NB4 (cell line): ENCODE data around the gene NHLRC2.

ENCODE experiments used
- DNase-seq: peaks from one replicate; pipeline ENCODE4 v3.0.0; 2010; ENCODE audit warnings: low read depth
- H3K4me3 ChIP-seq: one replicate; pipeline ENCODE4 v1.5.1; 2011; ENCODE audit warnings: mild to moderate bottlenecking, low read depth, low read length, moderate library complexity
- MYC ChIP-seq: IDR thresholded peaks from 2 replicates; pipeline ENCODE4 v1.6.1; 2011; ENCODE audit warnings: low read depth, low read length
- POLR2A ChIP-seq: IDR thresholded peaks from 2 replicates; pipeline ENCODE4 v1.6.1; 2011; ENCODE audit warnings: mild to moderate bottlenecking; ENCODE audit not compliant: insufficient read length; ENCODE audit errors: extremely low read depth
- TF ChIP-seq, protein P1 (sequence below): IDR thresholded peaks from one replicate; pipeline ENCODE4 v1.5.1; 2012; ENCODE audit warnings: low read depth, low read length
- TF ChIP-seq, protein P2 (sequence below): IDR thresholded peaks from 2 replicates; pipeline ENCODE4 v1.6.1; 2011; ENCODE audit warnings: low read depth, low read length

Gene NHLRC2

GRCh38 chr10:113882240-113882639 is 27.8 kb downstream of the NHLRC2 start:
- TF ChIP-seq, protein P1, sequence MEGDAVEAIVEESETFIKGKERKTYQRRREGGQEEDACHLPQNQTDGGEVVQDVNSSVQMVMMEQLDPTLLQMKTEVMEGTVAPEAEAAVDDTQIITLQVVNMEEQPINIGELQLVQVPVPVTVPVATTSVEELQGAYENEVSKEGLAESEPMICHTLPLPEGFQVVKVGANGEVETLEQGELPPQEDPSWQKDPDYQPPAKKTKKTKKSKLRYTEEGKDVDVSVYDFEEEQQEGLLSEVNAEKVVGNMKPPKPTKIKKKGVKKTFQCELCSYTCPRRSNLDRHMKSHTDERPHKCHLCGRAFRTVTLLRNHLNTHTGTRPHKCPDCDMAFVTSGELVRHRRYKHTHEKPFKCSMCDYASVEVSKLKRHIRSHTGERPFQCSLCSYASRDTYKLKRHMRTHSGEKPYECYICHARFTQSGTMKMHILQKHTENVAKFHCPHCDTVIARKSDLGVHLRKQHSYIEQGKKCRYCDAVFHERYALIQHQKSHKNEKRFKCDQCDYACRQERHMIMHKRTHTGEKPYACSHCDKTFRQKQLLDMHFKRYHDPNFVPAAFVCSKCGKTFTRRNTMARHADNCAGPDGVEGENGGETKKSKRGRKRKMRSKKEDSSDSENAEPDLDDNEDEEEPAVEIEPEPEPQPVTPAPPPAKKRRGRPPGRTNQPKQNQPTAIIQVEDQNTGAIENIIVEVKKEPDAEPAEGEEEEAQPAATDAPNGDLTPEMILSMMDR = no peak
- TF ChIP-seq MYC = no peak
- no peak for TF ChIP-seq POLR2A
- TF ChIP-seq, protein P2, sequence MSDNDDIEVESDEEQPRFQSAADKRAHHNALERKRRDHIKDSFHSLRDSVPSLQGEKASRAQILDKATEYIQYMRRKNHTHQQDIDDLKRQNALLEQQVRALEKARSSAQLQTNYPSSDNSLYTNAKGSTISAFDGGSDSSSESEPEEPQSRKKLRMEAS = no peak
- DNase-seq = no peak
- no peak overlapping the region for H3K4me3 ChIP-seq

DNA sequence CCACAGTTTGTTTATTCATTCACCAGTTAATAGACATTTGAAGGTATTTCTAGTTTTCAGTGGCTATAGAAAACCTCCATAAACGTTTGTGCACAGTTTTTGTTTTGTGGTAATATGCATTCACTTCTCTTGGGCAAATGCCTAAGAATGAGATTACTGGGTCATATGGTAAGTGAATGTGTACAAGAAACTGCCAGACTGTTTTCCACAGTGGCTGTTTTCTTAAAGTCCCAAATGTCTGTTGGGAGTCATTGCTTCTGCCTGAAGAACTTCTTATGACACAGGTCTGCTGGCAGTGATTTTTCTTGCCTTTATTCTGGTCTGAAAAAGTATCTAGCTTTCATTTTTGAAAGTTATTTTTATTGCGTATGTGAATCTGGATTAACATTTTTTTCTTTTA is 35.5 kb downstream of the NHLRC2 start:
- DNase-seq = no peak
- TF ChIP-seq, protein P1 = no peak
- TF ChIP-seq MYC = no peak
- TF ChIP-seq POLR2A = no peak
- TF ChIP-seq, protein P2 = no peak
- H3K4me3 ChIP-seq = no peak overlapping the region

- no peak overlapping the region for H3K4me3 ChIP-seq
- DNase-seq = peak; percentile 22
- no peak for TF ChIP-seq POLR2A
Observed at GRCh38 chr10:113890769-113891168, 36.3 kb downstream of the NHLRC2 start.

DNA sequence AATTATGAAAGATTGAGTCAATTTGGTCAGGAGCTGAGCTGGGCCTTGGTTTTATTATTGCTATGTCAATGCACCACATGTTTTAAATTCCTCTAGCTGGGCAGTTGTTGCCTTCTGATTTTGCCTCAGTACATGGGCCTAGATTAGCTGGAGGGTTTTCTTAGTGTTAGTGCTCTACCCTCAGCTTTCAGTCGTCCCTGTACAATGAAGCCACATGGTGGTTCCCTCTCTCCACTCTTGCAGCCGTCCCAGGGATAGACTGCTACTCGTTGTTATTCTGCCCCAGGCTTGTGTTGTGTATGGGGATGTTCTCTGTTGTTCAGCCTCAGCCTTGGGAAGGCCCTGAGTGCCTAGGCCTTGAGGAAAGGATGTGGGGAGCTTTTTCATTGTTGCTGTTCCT is 37.0 kb downstream of the NHLRC2 start:
- DNase-seq = peak; percentile 15
- no peak overlapping the region for H3K4me3 ChIP-seq
- TF ChIP-seq MYC = no peak
- TF ChIP-seq, protein P1 = no peak
- TF ChIP-seq, protein P2 = no peak
- TF ChIP-seq POLR2A = no peak

DNA sequence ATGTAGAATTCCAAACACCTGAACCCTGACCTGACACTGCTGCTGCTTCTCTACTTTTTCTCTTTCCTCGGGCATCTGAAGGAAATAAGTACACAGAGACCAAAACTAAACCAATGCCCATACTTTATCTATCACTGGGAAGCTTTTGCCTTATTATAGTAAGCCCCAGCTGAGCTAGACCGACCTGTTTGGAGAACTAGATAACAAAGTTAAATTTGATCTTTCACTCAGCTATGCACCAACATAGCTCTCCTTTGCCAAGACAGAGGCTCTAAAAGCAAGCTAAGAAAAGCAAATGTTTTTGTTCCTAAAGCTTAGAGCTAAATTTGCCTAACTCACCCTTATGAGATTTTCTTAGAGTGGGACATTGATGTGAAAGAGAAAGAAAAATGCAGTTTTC is 39.1 kb downstream of the NHLRC2 start:
- TF ChIP-seq POLR2A (no peak), MYC (no peak)
- no peak overlapping the region for H3K4me3 ChIP-seq
- no peak for DNase-seq

GRCh38 chr10:113894581-113894980 is 40.1 kb downstream of the NHLRC2 start:
- DNase-seq = no peak
- no peak overlapping the region for H3K4me3 ChIP-seq
- TF ChIP-seq POLR2A = no peak
- TF ChIP-seq, protein P2 = no peak
- TF ChIP-seq MYC = no peak
- TF ChIP-seq, protein P1 = no peak

GRCh38 chr10:113895018-113895417 is 40.6 kb downstream of the NHLRC2 start:
- DNase-seq = no peak
- TF ChIP-seq POLR2A = no peak
- TF ChIP-seq, protein P2 = no peak
- TF ChIP-seq MYC = no peak
- TF ChIP-seq, protein P1 = no peak

More at GRCh38 chr10:113895018-113895417, 40.6 kb downstream of the NHLRC2 start:
- H3K4me3 ChIP-seq = no peak overlapping the region
